ENCODE measurements around the gene MCUB. TPM values are rescaled to one million over a fixed set of nuclear protein-coding genes. Genes with fewer than 3 reads are reported as not detected.

MCUB gene
- total RNA-seq, 1 donor from 2014 or later, result 44.9 TPM

GRCh38 chr4:109703664-109704361 lies 143.8 kb downstream of the MCUB start:
- no peaks in the 10 kb centered on the region for H3K9me3 Mint-ChIP-seq (ENCODE audit: unreplicated experiment)
- peak overlapping the region; percentile 91 for H3K4me3 Mint-ChIP-seq (ENCODE audit: unreplicated experiment)
- peaks cover 7% of the 10 kb centered on the region for H3K27me3 Mint-ChIP-seq (ENCODE audit: unreplicated experiment)
- peak overlapping the region; percentile 78 for H3K27ac Mint-ChIP-seq (ENCODE audit: unreplicated experiment)
- DNase-seq (ENCODE audit: low spot score), result no peak
- peaks cover 26% of the 10 kb centered on the region for H3K4me1 Mint-ChIP-seq (ENCODE audit: unreplicated experiment)
- H3K36me3 Mint-ChIP-seq (ENCODE audit: low read depth, unreplicated experiment), result peaks cover 24% of the 10 kb centered on the region
- TF ChIP-seq CTCF (IDR thresholded peaks at IDR 0.05; ENCODE audit: unreplicated experiment), result no peak

DNA sequence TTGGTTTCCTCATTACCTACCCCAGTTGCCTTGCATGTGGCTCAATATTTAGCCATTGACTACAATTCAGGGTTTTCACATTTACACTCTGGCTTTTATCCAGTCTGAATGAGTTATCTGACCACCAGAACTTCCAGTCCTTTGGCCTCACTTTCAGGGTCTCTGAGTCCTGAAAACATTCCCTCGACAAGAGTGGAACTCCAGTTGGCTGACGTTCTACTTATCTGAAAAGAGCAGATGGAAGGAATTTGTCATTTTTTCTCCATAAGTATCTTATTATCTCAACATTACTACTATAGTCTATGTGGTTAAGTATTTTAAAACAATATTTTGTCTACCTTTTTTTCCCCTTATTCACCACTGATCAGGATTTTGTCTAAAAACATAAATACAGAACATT lies 148.4 kb downstream of the MCUB start:
- no peaks in the 10 kb centered on the region for H3K27me3 Mint-ChIP-seq (ENCODE audit: unreplicated experiment)
- no peak overlapping the region for H3K27ac Mint-ChIP-seq (ENCODE audit: unreplicated experiment)
- peaks cover 4% of the 10 kb centered on the region for H3K36me3 Mint-ChIP-seq (ENCODE audit: low read depth, unreplicated experiment)
- no peak for DNase-seq (ENCODE audit: low spot score)
- H3K4me3 Mint-ChIP-seq (ENCODE audit: unreplicated experiment), result no peak overlapping the region
- H3K4me1 Mint-ChIP-seq (ENCODE audit: unreplicated experiment), result peaks cover 5% of the 10 kb centered on the region
- TF ChIP-seq CTCF (IDR thresholded peaks at IDR 0.05; ENCODE audit: unreplicated experiment), result no peak
- H3K9me3 Mint-ChIP-seq (ENCODE audit: unreplicated experiment), result no peaks in the 10 kb centered on the region

GRCh38 chr4:109708990-109709389 lies 148.9 kb downstream of the MCUB start:
- Mint-ChIP-seq H3K27me3 (ENCODE audit: unreplicated experiment) (no peaks in the 10 kb centered on the region), H3K4me3 (ENCODE audit: unreplicated experiment) (no peak overlapping the region), H3K36me3 (ENCODE audit: low read depth, unreplicated experiment) (peaks cover under 1% of the 10 kb centered on the region), H3K4me1 (ENCODE audit: unreplicated experiment) (peaks cover 2% of the 10 kb centered on the region), H3K27ac (ENCODE audit: unreplicated experiment) (no peak overlapping the region), H3K9me3 (ENCODE audit: unreplicated experiment) (no peaks in the 10 kb centered on the region)
- no peak for DNase-seq (ENCODE audit: low spot score)
- TF ChIP-seq CTCF (IDR thresholded peaks at IDR 0.05; ENCODE audit: unreplicated experiment), result no peak

DNA sequence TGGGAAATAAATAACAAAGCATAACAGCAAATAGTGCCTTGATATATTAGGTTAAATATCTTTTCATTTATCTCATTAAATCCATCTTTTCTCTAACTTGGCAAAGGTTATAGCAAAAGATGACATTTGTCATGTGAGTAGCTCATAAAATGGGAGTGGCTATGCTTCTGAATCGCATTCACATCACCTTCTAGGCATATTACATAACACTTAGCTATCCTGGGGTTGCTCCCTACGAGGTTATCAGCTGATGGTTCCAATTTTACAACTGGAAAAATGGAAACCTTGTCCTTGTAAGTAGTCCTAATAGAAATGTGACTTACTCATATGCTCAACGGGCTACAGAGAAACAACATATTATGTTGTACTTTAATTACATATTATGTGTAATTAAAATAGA lies 153.5 kb downstream of the MCUB start:
- Mint-ChIP-seq H3K27me3 (ENCODE audit: unreplicated experiment) (no peaks in the 10 kb centered on the region), H3K4me3 (ENCODE audit: unreplicated experiment) (no peak overlapping the region), H3K36me3 (ENCODE audit: low read depth, unreplicated experiment) (peaks cover 18% of the 10 kb centered on the region)

More for the DNA sequence above, 153.5 kb downstream of the MCUB start:
- no peak for TF ChIP-seq CTCF (IDR thresholded peaks at IDR 0.05; ENCODE audit: unreplicated experiment)
- no peaks in the 10 kb centered on the region for H3K9me3 Mint-ChIP-seq (ENCODE audit: unreplicated experiment)
- no peak overlapping the region for H3K27ac Mint-ChIP-seq (ENCODE audit: unreplicated experiment)
- H3K4me1 Mint-ChIP-seq (ENCODE audit: unreplicated experiment), result no peaks in the 10 kb centered on the region
- no peak for DNase-seq (ENCODE audit: low spot score)
